ENCODE results near the gene CYP21A2. TPM values are rescaled to one million over a fixed set of nuclear protein-coding genes. Genes with fewer than 3 reads are reported as not detected.

Gene CYP21A2
- total RNA-seq, 2 experiments from 2014 or later = 0.23 to 0.44 TPM

DNA sequence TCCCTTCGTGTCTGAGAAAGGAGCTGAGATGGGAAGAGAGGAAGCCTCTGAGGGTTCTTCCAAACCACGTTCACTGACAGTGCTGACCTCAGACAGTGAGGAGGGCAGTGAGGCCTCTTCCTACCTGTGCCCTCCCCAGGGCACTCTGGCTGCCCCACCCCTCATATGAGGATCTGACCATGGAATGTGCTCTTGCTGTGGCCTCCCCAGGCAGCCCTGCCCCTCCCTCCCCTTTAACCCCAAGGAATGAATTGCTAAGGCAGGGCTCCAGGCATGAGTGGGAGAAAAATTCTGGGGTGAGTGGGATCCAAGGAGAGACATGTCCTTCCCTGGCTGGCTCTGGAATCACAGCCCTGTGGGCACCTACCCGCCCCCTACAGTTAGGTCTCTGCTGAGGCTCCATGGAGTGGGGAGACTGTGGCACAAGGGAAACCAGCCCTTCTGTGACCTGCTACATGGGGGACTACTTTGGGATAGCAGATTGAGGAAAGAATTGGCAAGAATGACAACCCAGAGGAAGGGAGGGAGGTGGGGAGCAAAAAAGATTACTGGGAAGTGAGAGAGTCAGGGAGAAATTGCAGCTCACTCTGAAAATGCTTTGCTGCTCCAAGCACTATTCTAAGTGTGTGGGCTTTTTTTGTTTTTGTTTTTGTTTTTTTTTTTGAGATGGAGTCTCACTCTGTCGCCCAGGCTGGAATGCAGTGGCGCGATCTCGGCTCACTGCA lies 41.5 kb downstream of the CYP21A2 start:
- ChIA-PET CTCF (no interaction called here), POLR2A (no interaction called here)

DNA sequence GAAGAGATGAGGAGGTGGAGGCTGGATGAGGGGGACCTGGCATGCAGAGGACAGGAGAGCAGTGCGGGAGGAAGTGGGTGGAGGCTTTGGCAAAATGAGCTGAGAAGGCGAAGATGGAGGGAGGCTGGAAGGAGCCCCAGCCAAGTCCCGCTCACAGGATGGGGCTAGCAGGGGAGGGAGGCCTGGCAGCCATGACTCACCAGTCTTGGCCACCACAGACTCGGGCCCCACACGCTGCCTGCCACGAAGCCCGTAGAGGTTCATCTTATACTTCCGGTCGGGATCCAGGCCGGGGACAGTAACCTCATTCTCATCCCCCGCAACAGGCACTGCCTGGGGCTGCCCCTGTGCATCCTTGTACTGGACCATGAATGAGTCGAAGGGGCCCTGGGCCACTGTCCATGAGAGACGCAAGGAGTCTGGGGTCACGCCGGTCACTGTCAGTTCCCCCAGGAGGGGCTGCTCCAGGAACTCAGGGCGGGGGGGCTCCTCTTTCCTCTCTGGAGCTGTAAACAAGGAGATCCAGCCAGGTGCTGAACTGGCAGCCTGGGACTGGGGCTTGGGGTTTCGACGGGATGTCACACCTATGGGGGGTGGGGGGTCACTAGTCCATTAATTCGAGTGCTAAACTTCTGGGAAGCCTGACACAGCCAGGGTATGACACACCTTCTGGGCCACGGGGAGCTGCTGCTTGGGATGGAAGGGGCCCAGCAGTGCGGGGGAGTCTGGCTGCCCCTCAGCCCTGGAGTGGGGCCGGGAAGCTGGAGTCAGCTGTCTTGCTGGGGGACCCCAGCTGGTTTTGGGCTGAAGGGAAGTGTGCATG lies 43.2 kb downstream of the CYP21A2 start:
- CTCF ChIA-PET = no interaction called here

DNA sequence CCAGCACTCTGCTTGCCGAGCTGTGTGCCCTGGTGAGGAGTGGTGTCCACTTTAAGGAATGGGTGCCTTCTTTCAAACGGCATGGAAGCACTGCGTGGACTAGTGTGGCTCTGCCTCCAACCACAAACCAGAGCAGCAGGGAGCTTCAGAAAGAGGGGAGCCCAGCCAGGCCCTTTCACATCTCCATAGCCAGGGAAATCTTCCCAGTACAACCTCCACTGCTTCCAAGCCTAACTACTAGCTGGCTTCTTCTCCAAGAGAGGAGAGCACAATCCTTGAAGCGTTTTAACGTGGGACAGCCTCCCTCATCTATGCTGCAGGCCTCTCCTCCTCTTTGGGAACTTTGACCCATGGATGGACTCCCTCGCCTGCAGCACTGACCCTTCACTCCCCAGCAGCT lies 44.3 kb downstream of the CYP21A2 start:
- CTCF ChIA-PET = no interaction called here
- POLR2A ChIA-PET = no interaction called here

More for the DNA sequence above, 43.2 kb downstream of the CYP21A2 start:
- POLR2A ChIA-PET = no interaction called here

DNA sequence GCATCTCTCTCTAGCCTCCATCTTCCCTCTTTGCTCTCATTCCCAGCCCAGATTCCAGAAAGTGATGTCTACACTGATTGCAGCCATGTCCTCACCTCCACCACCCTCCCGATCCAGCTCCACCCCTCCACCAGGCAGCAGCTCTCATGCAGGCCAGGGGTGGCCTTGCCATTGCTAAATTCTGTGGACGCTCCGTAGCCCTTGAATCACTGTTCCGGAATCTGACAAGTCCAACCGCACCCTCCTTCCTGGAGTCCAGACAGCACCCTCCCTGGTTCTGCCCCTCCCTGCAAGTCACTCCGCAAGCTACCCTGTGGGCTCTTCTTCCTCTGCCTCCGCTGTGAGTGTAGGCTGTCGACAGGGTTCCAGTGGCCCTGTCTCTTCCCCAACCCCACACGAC lies 44.7 kb downstream of the CYP21A2 start:
- POLR2A ChIA-PET = no interaction called here

DNA sequence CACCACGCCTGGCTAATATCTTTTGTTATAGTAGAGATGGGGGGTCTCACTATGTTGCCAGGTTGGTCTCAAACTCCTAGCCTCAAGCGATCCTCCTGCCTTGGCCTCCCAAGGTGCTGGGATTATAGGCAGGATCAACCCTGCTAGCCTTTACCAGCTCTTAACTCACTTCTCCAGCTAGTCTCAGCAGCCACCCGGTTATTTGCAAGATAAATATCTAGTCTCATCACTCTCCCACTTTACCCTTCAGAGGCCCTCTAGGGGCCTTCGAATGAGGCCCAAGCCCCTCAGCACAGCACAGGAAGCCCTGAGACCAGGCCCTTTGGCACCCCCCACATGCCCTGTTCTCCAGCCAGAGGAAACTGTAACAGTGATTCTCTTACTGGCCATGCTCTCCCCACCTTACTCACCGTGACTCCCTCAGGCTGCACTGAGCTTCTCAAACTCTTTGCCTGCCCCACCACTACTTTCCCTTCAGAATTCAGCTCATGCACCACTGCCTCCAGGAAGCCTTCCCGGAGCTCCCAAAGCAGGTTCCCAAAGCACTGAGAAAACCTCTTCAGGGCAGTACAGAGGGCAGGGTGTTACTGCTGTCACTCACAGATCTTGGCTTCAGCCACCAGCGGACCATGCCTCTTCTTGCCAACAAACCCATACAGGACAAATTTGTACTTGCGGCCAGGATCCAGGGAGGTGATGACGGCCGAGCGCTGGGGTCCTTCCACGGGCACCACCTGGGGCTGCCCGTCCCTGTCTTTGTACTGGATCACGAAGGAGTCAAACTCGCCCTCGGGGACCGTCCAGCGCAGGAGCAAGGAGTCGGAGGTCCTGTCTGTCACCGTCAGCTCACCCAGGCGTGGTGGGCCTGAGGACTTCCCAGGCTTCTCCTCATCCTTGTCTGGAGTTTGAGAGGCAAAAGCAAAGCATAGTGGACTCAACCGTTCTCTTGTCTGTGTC lies 45.9 kb downstream of the CYP21A2 start:
- POLR2A ChIA-PET = no interaction called here

More for the DNA sequence above, 44.7 kb downstream of the CYP21A2 start:
- CTCF ChIA-PET = interaction anchor here (1.1 kb wide), 1 partner anchor 19 kb away, joined by 4 read pairs; no protein-coding TSS in a partner anchor

DNA sequence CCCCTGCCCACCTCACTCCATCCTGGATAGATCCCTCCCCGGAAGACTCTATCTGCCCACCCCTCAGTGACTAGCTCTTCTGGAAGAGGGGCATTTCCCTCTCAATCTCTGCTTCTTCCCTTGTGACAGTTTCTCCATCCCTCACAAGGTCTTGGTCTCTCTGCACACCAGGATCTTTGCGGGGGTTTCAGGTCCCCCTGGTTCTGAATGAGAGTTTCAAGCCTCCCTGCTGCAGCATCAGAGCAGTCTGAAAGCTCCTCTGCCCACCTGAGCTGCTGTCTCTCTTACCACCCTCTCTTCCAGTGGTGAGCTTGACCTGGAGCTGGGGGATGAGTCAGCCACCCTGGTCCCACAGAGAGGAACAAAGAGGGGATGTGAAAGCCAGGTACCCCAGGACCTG lies 46.6 kb downstream of the CYP21A2 start:
- POLR2A ChIA-PET = no interaction called here
- CTCF ChIA-PET = interaction anchor here (1.2 kb wide), 1 partner anchor 36 kb away, joined by 4 read pairs; no protein-coding TSS in a partner anchor

More for the DNA sequence above, 45.9 kb downstream of the CYP21A2 start:
- CTCF ChIA-PET = interaction anchor here (1.1 kb wide), 1 partner anchor 18 kb away, joined by 4 read pairs; no protein-coding TSS in a partner anchor

DNA sequence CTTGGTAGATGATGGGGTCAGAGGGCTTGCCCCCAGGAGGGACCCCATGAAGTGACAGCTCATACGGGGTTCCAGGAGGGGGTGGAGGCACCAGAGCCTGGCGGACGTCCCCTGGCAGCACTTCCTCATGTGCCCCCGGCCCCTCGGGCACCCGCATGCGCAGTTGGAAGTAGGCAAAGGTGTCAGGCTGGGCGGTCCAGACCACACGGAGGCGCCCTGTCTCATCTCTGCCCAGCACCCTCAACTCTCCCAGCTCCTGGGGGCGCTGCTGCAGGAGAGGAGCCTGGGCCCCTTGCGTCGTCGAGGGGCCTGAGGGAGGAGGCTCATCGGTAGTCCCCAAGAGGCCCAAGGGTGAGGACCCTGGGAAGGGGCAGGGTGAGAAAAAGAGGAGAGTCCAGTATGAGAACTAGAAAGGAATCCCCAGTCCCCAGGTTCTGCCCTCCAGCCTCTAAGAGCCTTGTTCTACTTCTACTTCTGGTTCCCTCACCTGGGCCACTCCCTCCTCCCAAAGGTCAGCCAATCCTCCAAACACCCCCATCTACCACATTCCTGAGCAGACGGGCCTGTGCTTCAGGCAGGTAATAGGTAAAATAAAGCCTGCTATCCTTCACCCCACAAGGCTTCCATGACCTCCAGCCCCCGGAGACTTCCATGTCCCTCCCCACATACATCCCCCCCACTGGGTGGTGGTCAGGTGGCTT lies 47.7 kb downstream of the CYP21A2 start:
- CTCF ChIA-PET = interaction anchor here (0.6 to 1.2 kb wide), 2 partner anchors 15 to 38 kb away, joined by 4 read pairs; no protein-coding TSS in a partner anchor
- POLR2A ChIA-PET = no interaction called here

DNA sequence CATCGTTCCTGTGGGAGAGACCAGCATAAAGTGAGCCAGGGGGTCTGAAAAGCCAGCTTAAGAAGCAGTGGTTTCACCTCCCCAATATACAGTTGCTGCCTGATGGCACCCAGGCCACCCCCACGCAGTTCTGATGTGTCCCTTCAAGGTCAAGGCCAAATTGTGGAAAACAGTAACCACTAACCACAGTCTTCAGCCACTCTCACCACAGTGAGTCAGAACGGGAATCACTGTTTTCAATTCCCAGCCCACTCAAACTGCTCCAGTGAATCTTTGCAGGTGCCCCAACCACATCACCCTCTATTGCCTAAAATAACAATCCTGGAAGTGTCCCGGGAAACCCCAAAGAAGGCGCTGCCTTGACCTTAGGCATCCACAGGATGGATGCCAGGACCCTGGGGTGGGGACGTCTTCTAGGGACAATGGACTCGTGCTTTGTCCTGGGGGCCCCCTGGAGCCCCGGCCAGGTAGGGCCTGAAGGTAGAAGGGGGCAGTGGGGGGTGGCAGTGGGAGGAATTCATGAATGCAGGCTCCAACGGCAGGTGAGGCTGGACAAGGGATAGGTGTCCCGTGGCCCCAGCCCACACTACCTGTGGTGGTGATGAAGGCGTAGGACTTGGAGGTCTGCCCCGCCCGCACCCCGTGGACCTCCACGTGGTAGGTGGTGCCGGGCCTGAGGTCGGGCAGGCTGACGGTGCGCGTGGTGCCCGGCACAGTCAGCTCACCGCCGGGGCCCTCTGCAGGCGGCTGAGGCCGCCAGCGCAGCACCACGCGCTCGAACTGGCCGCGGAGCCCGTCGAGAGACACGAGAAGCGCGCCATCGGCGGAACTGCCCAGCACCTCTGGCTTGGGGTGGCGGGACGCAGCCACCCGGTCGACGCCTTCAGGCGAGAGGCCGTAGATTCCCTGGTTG lies 48.7 kb downstream of the CYP21A2 start:
- POLR2A ChIA-PET = no interaction called here
- CTCF ChIA-PET = interaction anchor here (0.7 kb wide), 1 partner anchor 48 kb away, joined by 5 read pairs; no protein-coding TSS in a partner anchor

DNA sequence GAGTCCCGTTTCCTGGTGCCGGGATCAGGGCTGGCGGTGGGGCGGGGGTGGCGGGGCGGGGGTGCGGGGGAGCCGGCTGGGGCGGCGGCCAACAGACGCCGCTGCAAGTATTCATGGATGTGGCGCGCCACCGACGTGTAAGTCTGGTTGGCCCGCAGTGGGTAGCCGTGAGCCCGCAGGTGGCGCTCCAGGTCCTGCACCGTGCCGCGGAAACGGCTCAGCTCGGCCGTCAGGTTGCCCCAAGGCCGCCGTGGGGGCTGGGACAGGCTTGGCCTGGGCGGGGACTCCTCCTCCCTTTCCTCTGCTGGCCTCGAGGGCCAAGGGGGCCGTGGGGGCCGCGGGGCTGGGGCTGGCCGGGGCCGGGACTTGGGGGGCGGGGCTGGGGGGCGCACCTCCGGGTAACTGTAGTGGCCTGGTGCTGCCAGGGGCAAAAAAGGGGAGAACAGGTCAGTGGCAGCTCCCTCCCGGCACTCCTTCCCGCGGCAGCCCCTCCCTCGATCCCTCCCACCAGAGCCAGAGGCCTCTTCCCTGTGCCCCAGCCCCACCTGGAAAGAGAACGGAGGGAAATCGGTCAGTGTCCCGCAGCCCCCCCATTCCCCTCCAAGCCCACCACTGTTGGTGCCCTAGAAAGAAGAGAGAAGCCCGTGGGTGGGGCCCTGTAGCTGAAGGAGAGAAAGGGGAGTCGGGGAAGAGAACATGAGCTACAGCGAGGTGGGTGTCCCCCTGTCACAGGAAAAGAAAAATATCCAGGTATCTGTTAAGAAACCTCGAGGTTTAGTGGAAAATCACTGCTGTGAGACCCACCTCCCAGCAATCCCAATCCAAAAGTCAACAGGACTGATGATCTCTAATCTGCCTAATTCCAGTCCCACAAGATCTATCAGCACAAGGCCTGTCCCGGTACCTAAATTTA lies 49.6 kb downstream of the CYP21A2 start:
- CTCF ChIA-PET = no interaction called here
- POLR2A ChIA-PET = no interaction called here

DNA sequence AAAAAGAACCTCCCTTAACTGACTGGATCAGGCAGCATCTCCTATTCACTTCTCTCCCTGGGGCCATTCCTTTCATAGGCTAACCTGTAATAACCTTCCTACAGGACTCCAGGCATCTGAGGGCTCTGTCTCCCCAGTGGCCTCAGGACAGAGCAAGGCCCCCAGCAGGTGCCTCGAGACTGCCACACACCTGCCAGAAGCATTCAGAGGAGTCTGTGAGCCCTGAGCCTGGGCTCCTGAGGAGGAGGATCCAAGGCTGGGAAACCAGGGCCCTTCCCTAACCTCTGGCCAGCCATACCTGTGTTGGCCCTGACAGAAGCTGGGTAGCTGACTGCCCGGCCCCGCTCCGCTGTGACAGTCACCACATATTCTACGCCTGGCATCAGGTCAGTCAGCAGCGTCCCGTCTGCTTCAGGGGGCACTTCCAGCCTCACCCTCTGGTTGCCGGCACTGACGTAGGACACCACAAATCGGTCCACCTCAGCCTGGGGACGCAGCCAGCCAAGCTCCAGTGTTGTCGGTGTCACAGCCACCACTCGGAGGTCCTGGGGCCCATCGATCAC lies 50.4 kb downstream of the CYP21A2 start:
- CTCF ChIA-PET = interaction anchor here (1.4 kb wide), 1 partner anchor 30 kb away, joined by 3 read pairs; no protein-coding TSS in a partner anchor
- POLR2A ChIA-PET = no interaction called here

DNA sequence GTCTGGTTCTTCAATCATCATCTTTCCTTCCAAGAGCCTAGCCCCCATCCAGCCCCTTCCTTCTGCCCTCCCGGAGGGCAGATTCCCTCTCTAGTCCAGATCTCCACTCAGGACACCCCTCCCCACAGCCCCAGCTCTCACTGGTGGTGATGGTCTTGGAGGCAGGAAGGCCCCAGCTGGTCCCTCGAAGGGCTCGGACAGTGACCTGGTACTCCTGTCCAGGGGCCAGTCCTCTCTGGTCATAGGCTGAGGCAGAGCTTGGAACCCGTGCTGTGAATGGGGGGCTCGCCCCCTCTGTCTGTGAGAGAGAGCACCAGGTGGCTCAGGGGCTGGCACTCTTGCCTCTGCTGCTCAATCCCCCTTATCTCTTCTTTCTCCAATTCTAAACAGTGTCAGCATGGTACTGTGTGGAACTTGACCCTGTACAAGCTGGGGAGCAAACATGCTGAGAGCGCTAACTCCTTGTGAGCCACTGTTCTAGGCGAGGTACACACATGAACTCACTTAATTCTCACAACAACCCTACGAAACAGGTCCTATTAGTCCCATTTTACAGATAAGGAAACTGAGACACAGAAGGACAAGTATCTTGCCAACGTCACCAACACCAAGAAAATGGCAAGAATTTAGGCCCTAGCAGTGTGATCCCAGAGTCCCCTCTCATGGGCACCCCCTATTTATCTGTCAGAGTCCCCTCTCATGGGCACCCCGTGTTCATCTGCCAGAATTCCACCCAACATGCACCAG lies 51.0 kb downstream of the CYP21A2 start:
- ChIA-PET POLR2A (no interaction called here), CTCF (interaction anchor here (1.4 kb wide), 1 partner anchor 30 kb away, joined by 3 read pairs; no protein-coding TSS in a partner anchor)

Other genes starting within 250 kb of the CYP21A2 start
- gene VARS1, start 242.7 kb upstream of the CYP21A2 start, total RNA-seq = 100 to 1,000 TPM; 190 to 191 TPM
- 100 to 1,000 TPM; 154 to 166 TPM for gene LSM2, start 231.4 kb upstream of the CYP21A2 start, total RNA-seq
- 1 to 10 TPM; 2.6 to 2.7 TPM for gene HSPA1L, start 223.1 kb upstream of the CYP21A2 start, total RNA-seq
- gene HSPA1A, start 222.9 kb upstream of the CYP21A2 start, total RNA-seq = 10 to 100 TPM; 62.0 to 63.9 TPM
- 10 to 100 TPM; 82.6 to 86.9 TPM for gene HSPA1B, start 210.7 kb upstream of the CYP21A2 start, total RNA-seq
- 10 to 100 TPM; 15.9 to 17.4 TPM for gene NEU1, start 175.6 kb upstream of the CYP21A2 start, total RNA-seq
- gene SLC44A4, start 159.4 kb upstream of the CYP21A2 start, total RNA-seq = not detected
- 10 to 100 TPM; 67.4 to 67.8 TPM for gene EHMT2, start 140.7 kb upstream of the CYP21A2 start, total RNA-seq
- 1 to 10 TPM; 3.3 to 3.6 TPM for gene ZBTB12, start 136.3 kb upstream of the CYP21A2 start, total RNA-seq
- under 1 TPM; 0.59 to 0.82 TPM for gene C2, start 110.7 kb upstream of the CYP21A2 start, total RNA-seq
- not detected for gene CFB, start 92.3 kb upstream of the CYP21A2 start, total RNA-seq
- gene NELFE, start 79.4 kb upstream of the CYP21A2 start, total RNA-seq = 10 to 100 TPM; 80.0 to 85.7 TPM
- 100 to 1,000 TPM; 106 to 109 TPM for gene SKIC2, start 79.2 kb upstream of the CYP21A2 start, total RNA-seq
- gene DXO, start 66.3 kb upstream of the CYP21A2 start, total RNA-seq = 10 to 100 TPM; 11.8 to 13.7 TPM
- gene C4A, start 56.4 kb upstream of the CYP21A2 start, total RNA-seq = 1 to 10 TPM; 3.0 to 3.7 TPM
- 1 to 10 TPM; 2.5 to 3.6 TPM for gene C4B, start 23.6 kb upstream of the CYP21A2 start, total RNA-seq
- 1 to 10 TPM; 1.1 to 1.3 TPM for gene TNXB, start 70.9 kb downstream of the CYP21A2 start, total RNA-seq
- gene ATF6B, start 89.8 kb downstream of the CYP21A2 start, total RNA-seq = 10 to 100 TPM; 60.6 to 61.8 TPM
- 1 to 10 TPM; 6.7 to 7.1 TPM for gene FKBPL, start 91.9 kb downstream of the CYP21A2 start, total RNA-seq
- under 1 TPM; 0.61 TPM for gene PRRT1, start 113.5 kb downstream of the CYP21A2 start, total RNA-seq
- 10 to 100 TPM; 25.2 to 26.2 TPM for gene PPT2, start 115.7 kb downstream of the CYP21A2 start, total RNA-seq
- gene EGFL8, start 126.2 kb downstream of the CYP21A2 start, total RNA-seq = 10 to 100 TPM; 11.9 to 12.3 TPM
- 10 to 100 TPM; 41.0 to 43.5 TPM for gene AGPAT1, start 137.7 kb downstream of the CYP21A2 start, total RNA-seq
- gene RNF5, start 140.0 kb downstream of the CYP21A2 start, total RNA-seq = 10 to 100 TPM; 58.4 to 58.9 TPM
- gene AGER, start 145.8 kb downstream of the CYP21A2 start, total RNA-seq = 10 to 100 TPM; 10.5 to 15.2 TPM
- gene PBX2, start 151.8 kb downstream of the CYP21A2 start, total RNA-seq = 10 to 100 TPM; 53.9 to 59.3 TPM
- gene GPSM3, start 154.2 kb downstream of the CYP21A2 start, total RNA-seq = 10 to 100 TPM; 69.4 to 73.0 TPM
- 1 to 10 TPM; 1.4 to 1.5 TPM for gene NOTCH4, start 185.7 kb downstream of the CYP21A2 start, total RNA-seq